Thoracic aorta (tissue), 2 donors: ENCODE data around the gene CYP4F11. TPM values are rescaled to one million over a fixed set of nuclear protein-coding genes. Genes with fewer than 3 reads are reported as not detected.
"Not testable (repeated sequence)": the region's sequence is repeated elsewhere in the genome, so short reads cannot be mapped to it uniquely, and the experiment has no call there.

Source experiments
- ATAC-seq: fragments of 150-250 bp; one replicate; pipeline ENCODE4 v1.8.0; 2017; ENCODE audit warnings: low read depth; ENCODE audit not compliant: insufficient number of reproducible peaks, low FRiP score
- DNase-seq: peaks from one replicate; pipeline ENCODE4 v3.0.0-alpha.2; 2020; ENCODE audit warnings: low spot score
- H3K27ac ChIP-seq, 2 donors: fragments of 200-600 bp; sonication (generic); 1 replicate in 1 of 2; 2 replicates in 1 of 2; pipeline ENCODE4 v1.5.1; 2016; ENCODE audit warnings: mild to moderate bottlenecking in 2 of 2, moderate library complexity in 2 of 2
- H3K27me3 ChIP-seq: fragments of 200-600 bp; sonication (generic); replicated peaks from 2 replicates; pipeline ENCODE4 v1.6.0; 2016; ENCODE audit warnings: mild to moderate bottlenecking; ENCODE audit not compliant: insufficient read depth
- H3K36me3 ChIP-seq: fragments of 200-600 bp; sonication (generic); one replicate; pipeline ENCODE4 v1.5.1; 2016
- H3K4me1 ChIP-seq, 2 donors: fragments of 200-600 bp; sonication (generic); 1 replicate in 1 of 2; 2 replicates in 1 of 2; pipeline versions ENCODE4 v1.5.1 to v1.6.0; 2016; ENCODE audit warnings: low read depth in 2 of 2, mild to moderate bottlenecking in 1 of 2; ENCODE audit not compliant: control insufficient read depth in 1 of 2
- H3K4me3 ChIP-seq: fragments of 200-600 bp; sonication (generic); 2 replicates; pipeline ENCODE4 v1.5.1; 2016; ENCODE audit warnings: mild to moderate bottlenecking
- H3K9me3 ChIP-seq: fragments of 200-600 bp; sonication (generic); 2 replicates; pipeline ENCODE4 v1.5.1; 2016
- total RNA-seq, 2 donors: library from RNA; depleted of rRNA; stranded (reverse); fragments of >200 nt; gene quantifications; one replicate each; pipeline versions ENCODE4 v1.1.0 to v1.2.3, GENCODE V29; 2016
- TF ChIP-seq, protein P1 (sequence below): fragments of 200-600 bp; sonication (generic); IDR thresholded peaks from one replicate; pipeline ENCODE4 v1.5.1; 2019; ENCODE audit warnings: antibody characterized with exemption

The CYP4F11 gene
- total RNA-seq, 2 donors from 2014 or later: 9.6 to 12.9 TPM

DNA sequence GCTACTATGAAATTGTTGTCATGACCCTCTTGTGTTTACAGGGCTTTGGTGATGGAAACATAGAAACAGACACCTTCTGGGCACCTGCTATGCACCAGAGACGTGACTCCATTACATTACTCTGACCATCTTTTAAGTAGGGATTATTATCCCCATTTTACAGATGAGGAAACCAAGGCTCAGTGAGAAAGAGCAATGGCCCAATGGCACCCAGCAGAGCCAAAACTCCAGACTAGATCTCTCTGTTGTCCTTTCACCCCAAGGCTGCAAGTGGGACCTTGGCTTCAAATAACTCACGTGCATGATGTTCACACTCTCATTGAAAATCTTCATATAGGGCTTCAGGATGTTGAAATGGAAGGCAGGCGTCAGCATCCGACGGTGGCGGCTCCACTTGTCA lies 42.3 kb downstream of the CYP4F11 start:
- DNase-seq: no peak
- TF ChIP-seq, protein P1, sequence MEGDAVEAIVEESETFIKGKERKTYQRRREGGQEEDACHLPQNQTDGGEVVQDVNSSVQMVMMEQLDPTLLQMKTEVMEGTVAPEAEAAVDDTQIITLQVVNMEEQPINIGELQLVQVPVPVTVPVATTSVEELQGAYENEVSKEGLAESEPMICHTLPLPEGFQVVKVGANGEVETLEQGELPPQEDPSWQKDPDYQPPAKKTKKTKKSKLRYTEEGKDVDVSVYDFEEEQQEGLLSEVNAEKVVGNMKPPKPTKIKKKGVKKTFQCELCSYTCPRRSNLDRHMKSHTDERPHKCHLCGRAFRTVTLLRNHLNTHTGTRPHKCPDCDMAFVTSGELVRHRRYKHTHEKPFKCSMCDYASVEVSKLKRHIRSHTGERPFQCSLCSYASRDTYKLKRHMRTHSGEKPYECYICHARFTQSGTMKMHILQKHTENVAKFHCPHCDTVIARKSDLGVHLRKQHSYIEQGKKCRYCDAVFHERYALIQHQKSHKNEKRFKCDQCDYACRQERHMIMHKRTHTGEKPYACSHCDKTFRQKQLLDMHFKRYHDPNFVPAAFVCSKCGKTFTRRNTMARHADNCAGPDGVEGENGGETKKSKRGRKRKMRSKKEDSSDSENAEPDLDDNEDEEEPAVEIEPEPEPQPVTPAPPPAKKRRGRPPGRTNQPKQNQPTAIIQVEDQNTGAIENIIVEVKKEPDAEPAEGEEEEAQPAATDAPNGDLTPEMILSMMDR: no peak
- H3K27ac ChIP-seq: no peak overlapping the region
- no peaks in the 10 kb centered on the region for H3K36me3 ChIP-seq
- no peak for ATAC-seq
- no peaks in the 10 kb centered on the region for H3K4me1 ChIP-seq
- H3K9me3 ChIP-seq: no peaks in the 10 kb centered on the region
- no peaks in the 10 kb centered on the region for H3K27me3 ChIP-seq
- H3K4me3 ChIP-seq: no peak overlapping the region

DNA sequence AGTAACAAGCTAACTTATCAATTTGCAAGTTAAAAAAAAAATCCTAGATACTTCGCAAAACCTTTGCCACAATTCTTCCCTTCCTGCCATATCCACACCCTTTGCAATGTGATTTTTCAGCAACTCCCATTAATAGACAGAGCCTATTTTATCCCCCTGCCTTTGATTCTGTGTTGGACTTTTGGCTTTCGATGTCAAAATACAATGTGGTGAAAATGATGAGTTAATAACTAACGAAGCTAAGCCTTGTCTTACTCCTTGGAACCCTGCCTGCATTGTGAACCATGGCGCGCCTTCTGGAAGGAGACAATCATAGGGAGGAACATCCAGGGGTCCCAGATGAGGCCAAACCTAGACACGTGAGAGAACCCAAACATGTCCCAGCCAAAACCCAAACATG lies 42.9 kb downstream of the CYP4F11 start:
- H3K4me3 ChIP-seq: no peak overlapping the region
- H3K27ac ChIP-seq: no peak overlapping the region
- ATAC-seq (no peak), DNase-seq (no peak)
- no peaks in the 10 kb centered on the region for H3K4me1 ChIP-seq
- H3K27me3 ChIP-seq: no peaks in the 10 kb centered on the region
- H3K9me3 ChIP-seq: no peaks in the 10 kb centered on the region
- no peaks in the 10 kb centered on the region for H3K36me3 ChIP-seq
- TF ChIP-seq, protein P1: no peak

DNA sequence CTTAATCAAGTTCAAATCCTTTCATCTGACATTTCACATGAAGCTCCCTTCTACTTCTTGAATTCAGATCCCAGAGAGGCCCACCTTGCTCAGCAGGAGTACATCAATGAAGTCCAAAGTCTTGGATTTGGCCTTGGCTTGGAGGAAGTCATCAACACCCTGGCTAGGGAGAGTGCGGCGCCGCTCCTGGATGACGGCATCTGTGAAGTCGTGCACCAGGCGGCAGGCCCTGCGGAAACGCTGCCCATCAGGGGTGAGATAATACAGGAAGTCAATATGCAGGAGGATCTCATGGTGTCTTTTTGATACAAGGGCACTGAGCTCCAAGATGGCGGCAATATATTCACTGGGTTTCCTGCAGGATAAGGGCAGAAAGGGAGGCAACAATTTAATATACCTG lies 45.0 kb downstream of the CYP4F11 start:
- H3K9me3 ChIP-seq, H3K27ac ChIP-seq, H3K36me3 ChIP-seq, H3K4me3 ChIP-seq, DNase-seq, H3K4me1 ChIP-seq, ATAC-seq, H3K27me3 ChIP-seq: not testable (repeated sequence)

DNA sequence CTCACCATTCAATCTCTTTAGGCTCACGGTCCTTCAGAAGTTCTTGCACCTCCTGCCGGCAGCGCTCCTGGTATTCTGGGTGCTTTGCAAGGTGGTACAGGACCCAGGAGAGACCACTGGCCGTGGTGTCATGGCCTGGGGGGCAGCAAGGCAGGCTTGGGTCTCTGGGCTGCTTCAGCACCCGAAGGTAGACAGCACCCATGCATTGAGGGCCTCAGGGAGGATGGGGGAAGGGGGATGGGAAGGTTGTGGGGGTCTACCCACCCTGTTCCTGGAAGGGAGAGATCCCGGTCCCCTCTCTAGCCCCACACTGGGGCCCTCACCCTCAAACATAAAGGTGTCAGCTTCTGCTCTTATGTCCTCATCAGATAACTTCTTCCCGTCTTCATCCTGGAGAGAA lies 48.4 kb downstream of the CYP4F11 start:
- H3K27ac ChIP-seq: no peak overlapping the region
- no peak overlapping the region for H3K4me3 ChIP-seq
- no peaks in the 10 kb centered on the region for H3K36me3 ChIP-seq
- no peaks in the 10 kb centered on the region for H3K4me1 ChIP-seq
- no peaks in the 10 kb centered on the region for H3K9me3 ChIP-seq
- DNase-seq (no peak), ATAC-seq (no peak)
- H3K27me3 ChIP-seq: no peaks in the 10 kb centered on the region
- TF ChIP-seq, protein P1: no peak

DNA sequence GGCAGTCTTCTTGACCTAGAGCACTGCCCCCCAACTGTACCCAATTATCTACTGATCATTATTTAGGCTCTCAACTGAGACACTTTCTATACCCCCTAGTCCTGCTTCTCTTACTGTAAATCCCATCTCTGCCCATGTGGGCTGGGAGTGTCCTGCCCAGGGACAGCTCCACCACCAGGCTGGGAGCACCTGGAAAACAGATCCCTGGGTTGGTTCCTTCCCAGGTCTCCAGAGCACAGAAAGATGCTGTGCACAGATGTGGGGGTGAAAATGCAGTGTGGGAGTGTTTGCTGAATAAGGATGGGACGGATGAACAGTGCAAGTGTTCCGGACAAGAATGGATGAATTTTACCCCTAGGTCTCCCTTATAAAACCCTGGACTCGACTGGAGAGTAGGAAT lies 49.2 kb downstream of the CYP4F11 start:
- DNase-seq: no peak

DNA sequence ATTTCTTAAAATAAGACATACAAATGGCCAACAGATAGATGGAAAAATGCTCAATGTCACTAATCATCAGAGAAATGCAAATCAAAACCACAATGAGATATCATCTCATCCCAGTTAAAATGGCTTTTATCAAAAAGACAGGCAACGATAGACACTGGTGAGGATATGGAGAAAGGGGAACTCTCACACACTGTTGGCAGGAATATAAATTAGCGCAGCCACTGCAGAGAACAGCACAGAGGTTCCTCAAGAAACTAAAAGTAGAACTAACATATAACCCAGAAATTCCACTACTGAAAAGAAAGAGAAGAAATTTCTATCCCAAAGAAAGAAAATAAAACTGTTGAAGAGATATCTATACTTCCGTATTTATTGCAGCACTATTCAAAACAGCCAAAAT lies 51.0 kb downstream of the CYP4F11 start:
- not testable (repeated sequence) for H3K4me3 ChIP-seq, H3K9me3 ChIP-seq, ATAC-seq, H3K27me3 ChIP-seq, H3K36me3 ChIP-seq, H3K27ac ChIP-seq, H3K4me1 ChIP-seq, DNase-seq

More for the DNA sequence above, 49.2 kb downstream of the CYP4F11 start:
- Histone ChIP-seq H3K4me3 (no peak overlapping the region), H3K4me1 (no peaks in the 10 kb centered on the region), H3K27me3 (no peaks in the 10 kb centered on the region), H3K27ac (no peak overlapping the region), H3K36me3 (no peaks in the 10 kb centered on the region), H3K9me3 (no peaks in the 10 kb centered on the region)
- TF ChIP-seq, protein P1: no peak
- ATAC-seq: no peak
